GM12878 (cell line): ENCODE results near the gene DUSP18. TPM values are rescaled to one million over a fixed set of nuclear protein-coding genes. Genes with fewer than 3 reads are reported as not detected.

Source experiments
- ATAC-seq: fragments of 200-7000 bp; cut with Tn5 transposase; 3 replicates; pipeline ENCODE4 v1.9.1; 2020; ENCODE audit warnings: mild to moderate bottlenecking, moderate library complexity
- BruUV-seq: library from RNA; stranded (reverse); fragments of 400-500 nt; replicated peaks from 2 replicates; lab custom pipeline; 2021; lab: Mats Ljungman, UMichigan
- CTCF ChIA-PET: fragments of 300-600 bp; sonication (Branson Sonifier 250); formaldehyde crosslinking; extraction: SDS; loops from one replicate; lab custom pipeline; 2021; ENCODE audit warnings: inconsistent platforms; lab: Yijun Ruan, JAX
- POLR2A ChIA-PET: fragments of 350-600 bp; formaldehyde crosslinking; extraction: SDS; loops from one replicate; lab custom pipeline; 2021; ENCODE audit warnings: inconsistent platforms; lab: Charles Lee
- RAD21 ChIA-PET: fragments of 300-600 bp; sonication (Branson Sonifier 250); formaldehyde crosslinking; loops from one replicate; lab custom pipeline; 2023; ENCODE audit warnings: antibody characterized with exemption; ENCODE audit not compliant: unreplicated experiment; lab: Charles Lee
- SMC1A ChIA-PET: fragments of 300-600 bp; sonication (Branson Sonifier 250); formaldehyde crosslinking; loops from one replicate; lab custom pipeline; 2023; ENCODE audit not compliant: unreplicated experiment, uncharacterized antibody; lab: Charles Lee
- DNase-seq: peaks from one replicate; pipeline ENCODE4 v3.0.0-alpha.2; 2011; ENCODE audit warnings: low read depth, low spot score
- FAIRE-seq: peaks from 3 replicates; lab custom pipeline; 2011; peaks lifted over from hg19 to GRCh38; lab: Jason Lieb, UNC
- H2AFZ ChIP-seq: 2 replicates; pipeline ENCODE4 v1.6.0; 2011; ENCODE audit warnings: low read depth, low read length, control low read depth; ENCODE audit not compliant: control insufficient read depth
- H3K27ac ChIP-seq: 2 replicates; pipeline ENCODE4 v1.5.1; 2011; ENCODE audit warnings: control low read depth; ENCODE audit not compliant: control insufficient read depth, insufficient read depth
- H3K27me3 ChIP-seq, 2 experiments: replicated peaks in 1 of 2; 2 replicates each; pipeline versions ENCODE4 v1.6.0 to v1.6.1; 2011; ENCODE audit warnings: low read length in 1 of 2; ENCODE audit not compliant: control insufficient read depth in 2 of 2, insufficient read depth in 2 of 2
- H3K36me3 ChIP-seq, 2 experiments: 2 replicates each; pipeline ENCODE4 v1.5.1; 2011; ENCODE audit warnings: low read length in 1 of 2; ENCODE audit not compliant: control insufficient read depth in 2 of 2, insufficient read depth in 2 of 2
- H3K4me1 ChIP-seq: 2 replicates; pipeline ENCODE4 v1.6.1; 2011; ENCODE audit warnings: mild to moderate bottlenecking, low read length, moderate library complexity, mixed read lengths; ENCODE audit not compliant: control insufficient read depth, insufficient read depth
- H3K4me2 ChIP-seq: 2 replicates; pipeline ENCODE4 v1.6.0; 2011; ENCODE audit warnings: control low read depth; ENCODE audit not compliant: control insufficient read depth, insufficient read depth
- H3K4me3 ChIP-seq: fragments of 200-600 bp; sonication (generic); 2 replicates; pipeline ENCODE4 v1.5.1; 2016
- H3K79me2 ChIP-seq: 2 replicates; pipeline ENCODE4 v1.6.0; 2011; ENCODE audit warnings: low read length; ENCODE audit not compliant: control insufficient read depth, insufficient read depth
- H3K9ac ChIP-seq: 2 replicates; pipeline ENCODE4 v1.8.0; 2011; ENCODE audit warnings: low read length, control low read depth, mixed read lengths; ENCODE audit not compliant: control insufficient read depth, insufficient read depth
- H3K9me3 ChIP-seq: replicated peaks from 3 replicates; pipeline ENCODE4 v1.5.1; 2011; ENCODE audit warnings: mild to moderate bottlenecking, low read length; ENCODE audit not compliant: control insufficient read depth, insufficient read depth
- H4K20me1 ChIP-seq: 2 replicates; pipeline ENCODE4 v1.6.0; 2011; ENCODE audit not compliant: control insufficient read depth, insufficient read depth
- BHLHE40 ChIP-seq, 2 experiments: fragments of 450-650 bp in 1 of 2; IDR thresholded peaks; 2 replicates each; pipeline ENCODE4 v1.6.1; 2011 to 2017; ENCODE audit warnings: low read depth in 2 of 2, borderline replicate concordance in 1 of 2, improper control_type of control experiment in 1 of 2, low read length in 1 of 2, mild to moderate bottlenecking in 1 of 2
- EP300 ChIP-seq, 2 experiments: fragments of 150-350 bp in 1 of 2; IDR thresholded peaks; 2 replicates each; pipeline ENCODE4 v1.6.1; 2011 to 2012; ENCODE audit warnings: low read depth in 2 of 2, low read length in 2 of 2, borderline replicate concordance in 1 of 2, improper control_type of control experiment in 1 of 2, inconsistent platforms in 1 of 2; ENCODE audit not compliant: control insufficient read depth in 1 of 2
- FOXK2 ChIP-seq: fragments of 450-650 bp; IDR thresholded peaks from 2 replicates; pipeline ENCODE4 v1.6.1; 2017; ENCODE audit warnings: mild to moderate bottlenecking, moderate library complexity
- HDAC2 ChIP-seq: fragments of 200-600 bp; sonication (generic); IDR thresholded peaks from 2 replicates; pipeline ENCODE4 v1.6.1; 2017
- IRF4 ChIP-seq: IDR thresholded peaks from 2 replicates; pipeline ENCODE4 v1.6.1; 2011; ENCODE audit warnings: low read depth, low read length
- KLF5 ChIP-seq: fragments of 450-650 bp; IDR thresholded peaks from 2 replicates; pipeline ENCODE4 v1.6.1; 2014; ENCODE audit warnings: mild to moderate bottlenecking; ENCODE audit not compliant: partially characterized antibody
- MXI1 ChIP-seq: fragments of 150-350 bp; IDR thresholded peaks from 2 replicates; pipeline ENCODE4 v1.6.1; 2011; ENCODE audit warnings: low read depth, mild to moderate bottlenecking, inconsistent platforms, low read length, improper control_type of control experiment
- MYC ChIP-seq: IDR thresholded peaks from 2 replicates; pipeline ENCODE4 v1.6.1; 2011; ENCODE audit warnings: mild to moderate bottlenecking, low read length, moderate library complexity, inconsistent platforms; ENCODE audit not compliant: insufficient read depth, insufficient replicate concordance, insufficient read length, severe bottlenecking
- NKRF ChIP-seq: fragments of 450-650 bp; conservative IDR thresholded peaks from 2 replicates; pipeline ENCODE4 v1.6.1; 2017; ENCODE audit warnings: mild to moderate bottlenecking, moderate library complexity
- RAD51 ChIP-seq: fragments of 450-650 bp; IDR thresholded peaks from 2 replicates; pipeline ENCODE4 v1.6.1; 2016; ENCODE audit warnings: moderate library complexity, mild to moderate bottlenecking, inconsistent platforms
- REST ChIP-seq: IDR thresholded peaks from 2 replicates; pipeline ENCODE4 v1.6.1; 2012; ENCODE audit warnings: mild to moderate bottlenecking, low read depth, low read length
- SREBF2 ChIP-seq: IDR thresholded peaks from 2 replicates; pipeline ENCODE4 v1.6.1; 2012; ENCODE audit warnings: mild to moderate bottlenecking, low read length
- ZNF24 ChIP-seq: fragments of 450-650 bp; IDR thresholded peaks from 2 replicates; pipeline ENCODE4 v1.6.1; 2017; ENCODE audit warnings: antibody characterized with exemption, mild to moderate bottlenecking
- ZNF622 ChIP-seq: fragments of 450-650 bp; IDR thresholded peaks from 2 replicates; pipeline ENCODE4 v1.6.1; 2017; ENCODE audit warnings: mild to moderate bottlenecking, inconsistent platforms
- WGBS: methylation state at CpG from one replicate; pipeline ENCODE4 v1.1.6; 2016; ENCODE audit warnings: low lambda C conversion rate; ENCODE audit not compliant: insufficient replicate concordance, insufficient coverage; ENCODE audit errors: missing lambda C conversion rate; 5-methylcytosine and 5-hydroxymethylcytosine counted together
- in situ Hi-C: fragments of 300-500 bp; cut with MboI; formaldehyde crosslinking; loops from 9 replicates; pipeline ENCODE4 v1.14.3; 2018; ENCODE audit warnings: mixed read lengths
- intact Hi-C: fragments of 100-400 bp; cut with micrococcal nuclease; formaldehyde crosslinking; loops from one replicate; pipeline ENCODE4 v1.14.2; 2022; ENCODE audit not compliant: unreplicated experiment
- polyA plus RNA-seq, 11 experiments: library from polyadenylated mRNA; depleted of rRNA in 4 of 11; unstranded in 6 of 11; stranded (reverse) in 5 of 11; fragments of >200 nt; fragmentation: Nextera tagmentation in 4 of 11; fragmentation: Illumina TruSeq in 1 of 11; extraction: Ambion mirVana in 4 of 11; extraction: Trizol in 1 of 11; gene quantifications; 1 replicate in 1 of 11; 2 replicates in 10 of 11; pipeline versions ENCODE4 v1.2.1 to v1.2.3, GENCODE V29; 2011 to 2016; ENCODE audit warnings: inconsistent platforms in 2 of 11, missing spikeins in 2 of 11, low read depth in 1 of 11
- total RNA-seq, 4 experiments: library from RNA; depleted of rRNA in 3 of 4; stranded (reverse); fragments of >200 nt in 3 of 4; fragmentation: Illumina TruSeq in 1 of 4; extraction: Trizol in 1 of 4; gene quantifications; 2 replicates each; pipeline versions ENCODE4 v1.2.1 to v1.2.3, GENCODE V29; 2013 to 2021

DUSP18 gene
- total and polyA plus RNA-seq, 10 of the 15 experiments (the other 5 are each of a cell fraction or from before 2014, with no cell fraction given), result 1.9 to 11.9 (median 7.7) TPM

GRCh38 chr22:30650508-30651116 is 17.1 kb downstream of the DUSP18 start:
- H2AFZ ChIP-seq, result no peak overlapping the region
- DNase-seq, result no peak
- ChIA-PET CTCF (interaction anchor here (0.6 to 2.3 kb wide), 8 partner anchors 10 to 463 kb away, joined by 3 to 15 read pairs (median 3); partner anchors contain the start of gene SLC35E4), POLR2A (interaction anchor here (0.7 to 1.7 kb wide), 2 partner anchors 16 to 261 kb away, joined by 3 to 4 read pairs; partner anchors contain the start of gene SLC35E4), RAD21 (interaction anchor here (0.5 to 2.3 kb wide), 4 partner anchors 13 to 269 kb away, joined by 3 to 12 read pairs (median 4); partner anchors contain the start of gene SLC35E4)
- no peaks in the 10 kb centered on the region for H3K27me3 ChIP-seq
- H4K20me1 ChIP-seq, result no peaks in the 10 kb centered on the region
- no peaks in the 10 kb centered on the region for H3K9me3 ChIP-seq
- H3K4me3 ChIP-seq, result no peak overlapping the region
- no peak overlapping the region for H3K9ac ChIP-seq
- no peaks in the 10 kb centered on the region for H3K79me2 ChIP-seq
- ATAC-seq, result no peak
- FAIRE-seq, result no peak
- no peak overlapping the region for H3K27ac ChIP-seq
- intact Hi-C loops, result no loop called here
- H3K36me3 ChIP-seq, result no peaks in the 10 kb centered on the region; a peak in 2 of 4 replicates
- H3K4me2 ChIP-seq, result no peak overlapping the region
- WGBS, result 63% methylated on average over 5 of the region's 5 CpGs
- TF ChIP-seq RAD51 (no peak), FOXK2 (no peak), SREBF2 (no peak), REST (no peak), ZNF622 (no peak), EP300 (IDR thresholded peaks at IDR 0.05; ENCODE audit: borderline replicate concordance in 1 of 2, control insufficient read depth in 1 of 2, low read depth in 2 of 2, low read length in 2 of 2) (no peak), ZNF24 (no peak), MXI1 (no peak), IRF4 (no peak), KLF5 (no peak), HDAC2 (no peak), BHLHE40 (IDR thresholded peaks at IDR 0.05; ENCODE audit: borderline replicate concordance in 1 of 2, low read depth in 2 of 2, low read length in 1 of 2) (no peak), MYC (no peak), NKRF (no peak)
- TF ChIP-seq, all 136 proteins: peak for 0
- H3K4me1 ChIP-seq, result peaks cover 8% of the 10 kb centered on the region
- in situ Hi-C loops, result no loop called here
- SMC1A ChIA-PET, result interaction anchor here (0.8 kb wide), 1 partner anchor 104 kb away, joined by 4 read pairs; no protein-coding TSS in a partner anchor
- BruUV-seq, result no TSS peak
